NCI-H2171 (cell line): ENCODE data around the gene ALG1L2.
"Not testable (repeated sequence)": the region's sequence is repeated elsewhere in the genome, so short reads cannot be mapped to it uniquely, and the experiment has no call there.

ENCODE experiments used
- DNase-seq: peaks from one replicate; lab custom pipeline; 2025; lab: John Stamatoyannopoulos, UW

Gene ALG1L2

DNA sequence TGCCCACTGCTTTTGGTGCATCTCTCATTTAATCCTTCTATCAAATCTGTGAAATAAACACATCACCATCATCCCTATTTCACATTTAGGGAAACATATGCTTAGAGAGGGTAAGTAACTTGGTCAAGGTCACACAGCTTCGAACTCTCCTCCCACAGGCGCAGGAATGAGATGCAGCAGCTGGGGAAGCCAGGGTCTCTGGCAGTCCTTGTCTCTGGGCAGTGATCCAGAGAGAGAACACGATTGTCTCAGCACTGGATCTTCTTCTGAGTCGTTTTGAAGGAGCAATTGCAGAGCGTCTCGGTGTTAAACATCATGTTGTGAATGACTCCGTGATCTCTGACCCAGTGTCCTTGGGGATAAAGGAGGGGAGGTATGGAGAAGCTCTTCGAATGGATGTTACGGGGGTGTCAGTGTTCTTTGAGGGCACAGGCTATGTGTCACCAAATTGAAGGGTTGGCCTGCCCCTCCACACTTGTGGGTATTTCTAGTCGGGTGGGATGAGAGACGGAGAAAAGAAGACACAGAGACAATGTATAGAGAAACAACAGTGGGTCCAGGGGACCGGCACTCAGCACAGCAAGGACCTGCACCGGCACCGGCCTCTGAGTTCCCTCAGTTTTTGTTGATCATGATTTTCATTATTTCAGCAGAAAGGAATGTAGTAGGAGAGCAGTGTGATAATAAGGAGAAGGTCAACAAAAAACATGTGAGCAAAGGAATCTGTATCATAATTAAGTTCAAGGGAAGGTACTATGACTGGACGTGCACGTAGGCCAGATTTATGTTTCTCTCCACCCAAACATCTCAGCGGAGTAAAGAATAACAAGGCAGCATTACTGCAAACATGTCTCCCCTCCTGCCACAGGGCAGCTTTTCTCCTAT is 41.5 kb downstream of the ALG1L2 start:
- not testable (repeated sequence) for DNase-seq

DNA sequence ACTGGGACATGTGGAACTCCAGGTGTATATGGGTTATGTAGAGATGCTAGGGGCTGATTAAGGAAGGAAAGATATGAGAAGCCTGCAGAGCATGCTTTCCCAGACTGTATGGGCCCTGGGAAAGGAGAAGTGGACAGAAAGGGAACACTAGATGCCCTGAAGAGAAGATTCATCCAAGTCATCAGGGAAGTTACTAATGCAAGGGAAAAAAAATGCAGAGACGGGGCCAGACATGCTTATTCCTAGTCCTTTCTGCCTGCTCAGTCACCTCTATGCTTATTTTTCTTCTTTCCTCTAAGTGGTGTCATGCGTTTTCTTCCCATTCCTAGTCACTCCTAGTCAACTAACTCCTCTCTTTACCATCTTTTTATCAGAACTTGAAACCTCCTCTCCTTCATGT is 43.8 kb downstream of the ALG1L2 start:
- not testable (repeated sequence) for DNase-seq

DNA sequence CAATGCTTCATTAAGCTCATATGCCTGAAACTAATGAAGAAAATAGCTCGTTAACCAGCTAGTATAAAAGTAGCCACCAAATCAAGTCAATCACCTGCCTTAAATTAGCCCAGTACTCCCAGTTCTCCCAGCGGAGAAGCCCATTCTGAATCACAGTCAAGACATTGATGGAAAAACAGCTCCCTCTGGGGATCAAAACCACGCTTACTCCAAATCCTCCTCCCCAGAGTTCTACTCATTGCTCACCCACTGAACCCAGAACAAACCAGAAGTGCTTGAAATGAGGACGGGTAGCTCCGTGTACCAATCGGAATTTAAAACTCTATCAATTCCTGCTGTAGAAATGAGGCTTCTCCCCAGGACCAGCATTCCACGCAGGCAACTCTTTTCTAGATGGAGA is 54.7 kb downstream of the ALG1L2 start:
- DNase-seq: not testable (repeated sequence)

DNA sequence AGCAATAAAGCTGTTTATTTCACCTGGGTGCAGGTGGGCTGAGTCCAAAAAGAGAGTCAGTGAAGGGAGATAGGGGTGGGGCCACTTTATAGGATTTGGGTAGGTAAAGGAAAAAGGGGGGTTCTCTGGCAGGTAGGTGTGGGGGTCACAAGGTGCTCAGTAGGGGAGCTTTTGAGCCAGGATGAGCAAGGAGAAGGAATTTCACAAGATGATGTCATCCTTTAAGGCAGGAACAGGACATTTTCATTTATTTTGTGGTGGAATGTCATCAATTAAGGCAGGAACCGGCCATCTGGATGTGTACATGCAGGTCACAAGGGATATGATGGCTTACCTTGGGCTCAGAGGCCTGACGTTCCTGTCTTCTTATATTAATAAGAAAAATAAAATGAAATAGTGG is 56.1 kb downstream of the ALG1L2 start:
- DNase-seq: not testable (repeated sequence)

DNA sequence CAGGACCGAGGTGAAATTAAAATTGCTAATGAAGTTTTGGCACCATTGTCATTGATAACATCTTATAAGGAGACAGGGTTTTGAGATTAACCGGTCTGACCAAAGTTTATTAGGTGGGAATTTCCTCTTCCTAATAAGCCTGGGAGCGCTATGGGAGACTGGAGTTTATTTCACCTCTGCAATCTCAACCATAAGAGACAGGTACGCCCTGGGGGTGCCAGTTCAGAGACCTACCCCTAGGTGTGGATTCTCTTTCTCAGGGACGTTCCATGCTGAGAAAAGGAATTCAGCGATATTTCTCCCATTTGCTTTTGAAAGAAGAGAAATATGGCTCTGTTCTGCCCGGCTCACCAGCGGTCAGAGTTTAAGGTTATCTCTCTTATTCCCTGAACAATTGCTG is 57.4 kb downstream of the ALG1L2 start:
- not testable (repeated sequence) for DNase-seq

DNA sequence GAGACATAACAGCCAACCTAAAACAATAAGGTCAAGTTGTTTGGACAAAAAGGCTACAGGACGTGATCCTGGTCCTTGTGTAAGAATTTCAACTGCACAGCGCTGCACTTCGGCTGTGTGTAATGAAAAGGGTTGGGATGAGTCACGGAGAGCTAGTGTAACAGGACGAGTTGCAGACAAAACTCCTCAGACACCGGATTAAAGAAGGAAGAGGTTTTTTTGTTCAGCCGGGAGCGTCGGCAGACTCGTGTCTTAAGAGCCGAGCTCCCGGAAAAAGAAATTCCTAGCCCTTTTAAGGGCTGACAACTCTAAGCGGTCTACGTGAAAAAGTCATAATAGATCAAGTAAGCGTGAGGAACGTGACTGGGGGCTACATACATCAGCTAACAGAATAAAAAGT is 59.1 kb downstream of the ALG1L2 start:
- DNase-seq: not testable (repeated sequence)

DNA sequence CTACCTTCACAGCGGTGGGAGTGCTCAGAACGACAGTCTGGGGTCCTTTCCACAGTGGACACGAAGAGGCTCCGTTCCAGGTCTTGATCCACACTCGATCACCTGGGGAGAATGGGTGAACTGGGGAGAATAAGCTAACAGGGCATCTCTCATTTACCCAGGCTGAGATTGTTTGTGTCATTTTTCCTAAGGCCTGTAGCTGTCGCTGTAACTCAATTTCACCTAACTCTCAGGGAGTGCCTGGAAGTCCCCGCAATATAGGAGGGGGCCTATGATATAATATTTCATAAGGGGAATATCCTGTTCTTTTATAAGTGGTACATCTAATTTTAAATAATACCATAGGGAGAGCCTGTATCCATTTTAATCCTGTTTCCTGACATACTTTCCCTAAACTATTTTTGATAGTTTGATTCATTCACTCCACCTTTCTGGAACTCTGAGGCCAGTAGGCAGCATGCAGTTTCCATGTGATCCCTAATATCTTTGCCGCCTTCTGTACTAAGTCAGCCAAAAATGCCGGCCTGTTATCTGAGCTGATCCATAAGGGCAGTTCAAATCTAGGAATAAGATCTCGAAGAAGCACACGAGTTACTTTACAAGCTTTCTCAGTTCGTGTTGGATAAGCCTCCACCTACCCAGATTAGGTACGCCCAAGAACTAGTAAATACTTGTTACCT is 62.2 kb downstream of the ALG1L2 start:
- DNase-seq: not testable (repeated sequence)

DNA sequence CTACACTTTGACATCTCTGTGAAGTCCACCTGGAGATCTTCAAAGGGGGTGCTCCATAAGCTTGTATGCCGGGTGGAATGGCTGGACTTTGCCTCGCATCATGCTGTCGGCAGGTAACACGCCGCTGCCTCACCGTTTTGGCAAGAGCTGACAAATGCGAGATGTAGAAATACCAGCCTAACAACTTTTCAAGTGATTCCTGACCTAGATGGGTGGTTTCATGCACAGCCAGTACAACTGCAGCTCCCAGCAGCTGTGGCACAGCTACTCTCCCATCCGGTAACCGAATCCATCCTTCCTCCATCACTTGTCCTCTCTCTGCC is 62.7 kb downstream of the ALG1L2 start:
- not testable (repeated sequence) for DNase-seq

DNA sequence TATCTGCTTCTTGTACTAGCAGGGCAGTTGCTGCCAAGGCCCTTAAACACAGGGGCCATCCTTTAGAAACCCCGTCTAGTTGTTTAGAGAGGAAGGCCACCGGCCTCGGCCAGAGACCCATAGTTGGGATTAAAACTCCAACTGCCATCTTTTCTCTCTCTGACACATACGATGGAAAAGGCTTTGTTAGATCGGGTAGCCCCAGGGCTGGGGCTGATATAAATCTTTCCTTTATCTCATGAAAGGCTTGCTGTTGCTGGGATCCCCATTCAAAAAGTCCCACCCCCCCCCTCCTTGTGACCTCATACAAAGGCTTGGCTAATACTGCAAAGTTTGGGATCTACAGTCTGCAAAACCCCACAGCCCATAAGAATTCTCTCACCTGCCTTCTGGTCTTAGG is 63.8 kb downstream of the ALG1L2 start:
- not testable (repeated sequence) for DNase-seq

DNA sequence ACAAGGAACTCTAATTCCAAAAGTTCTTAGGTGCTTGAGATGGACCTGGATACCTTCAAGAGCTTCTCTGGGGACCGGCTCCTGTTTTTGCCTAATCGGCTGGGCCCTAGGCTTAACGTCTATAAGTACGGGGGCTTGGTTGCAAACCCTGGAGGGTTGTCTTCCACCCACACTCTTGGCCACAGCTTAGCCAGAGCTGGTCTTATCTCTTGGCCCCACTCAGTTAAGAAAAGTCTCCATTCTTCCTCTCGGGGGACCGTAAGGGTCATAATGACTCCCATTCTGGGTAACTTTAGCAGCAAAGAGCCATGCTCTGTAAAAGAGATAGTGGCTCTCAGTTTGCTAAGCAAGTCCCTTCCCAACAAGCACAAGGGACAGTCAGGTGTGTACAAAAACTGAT is 64.8 kb downstream of the ALG1L2 start:
- DNase-seq: not testable (repeated sequence)
